Heart left ventricle (tissue), 16 donors: ENCODE measurements around the gene ZSCAN5A. TPM values are rescaled to one million over a fixed set of nuclear protein-coding genes. Genes with fewer than 3 reads are reported as not detected.

Experiments
- ATAC-seq, 4 donors: fragments of 200-7000 bp; cut with Tn5 transposase; one replicate each; pipeline ENCODE4 v1.9.1; 2020 to 2022; ENCODE audit warnings: moderate library complexity in 4 of 4, mild to moderate bottlenecking in 3 of 4, moderate number of reproducible peaks in 1 of 4
- DNase-seq, 5 donors: peaks; one replicate each; pipeline ENCODE4 v3.0.0-alpha.2; 2020
- H3K27ac ChIP-seq, 12 donors: fragments of 200-600 bp; sonication (generic) in 4 of 12; one replicate each; pipeline versions ENCODE4 v1.5.0 to v1.8.0; 2016 to 2022; ENCODE audit warnings: mild to moderate bottlenecking in 2 of 12
- H3K27me3 ChIP-seq, 9 donors: fragments of 200-600 bp; sonication (generic) in 2 of 9; one replicate each; pipeline versions ENCODE4 v1.5.1 to v1.8.0; 2016 to 2022; ENCODE audit warnings: mild to moderate bottlenecking in 3 of 9
- H3K36me3 ChIP-seq, 9 donors: fragments of 200-600 bp; sonication (generic) in 2 of 9; one replicate each; pipeline versions ENCODE4 v1.5.0 to v1.8.0; 2018 to 2022; ENCODE audit warnings: mild to moderate bottlenecking in 2 of 9
- H3K4me1 ChIP-seq, 12 donors: fragments of 200-600 bp; sonication (generic) in 4 of 12; one replicate each; pipeline versions ENCODE4 v1.5.0 to v1.8.0; 2016 to 2022; ENCODE audit warnings: mild to moderate bottlenecking in 3 of 12
- H3K4me3 ChIP-seq, 12 donors: fragments of 200-600 bp; sonication (generic) in 4 of 12; one replicate each; pipeline versions ENCODE4 v1.5.0 to v1.8.0; 2017 to 2022; ENCODE audit warnings: mild to moderate bottlenecking in 9 of 12, moderate library complexity in 4 of 12
- H3K9me3 ChIP-seq, 12 donors: fragments of 200-600 bp; sonication (generic) in 4 of 12; one replicate each; pipeline versions ENCODE4 v1.5.0 to v1.8.0; 2016 to 2022; ENCODE audit warnings: mild to moderate bottlenecking in 1 of 12
- POLR2A ChIP-seq, 2 donors: fragments of 450-650 bp; IDR thresholded peaks; one replicate each; pipeline ENCODE4 v1.6.1; 2017; ENCODE audit warnings: antibody characterized with exemption in 2 of 2, mild to moderate bottlenecking in 2 of 2, moderate library complexity in 2 of 2
- WGBS, 4 donors: extraction: QIAGEN DNeasy Blood & Tissue Kit in 2 of 4; methylation state at CpG; one replicate each; pipeline versions ENCODE4 v1.1.5 to v1.1.7; 2013 to 2018; 5-methylcytosine and 5-hydroxymethylcytosine counted together
- intact Hi-C, 10 donors: fragments of 100-400 bp; cut with DNase I; formaldehyde crosslinking; loops; one replicate each; pipeline versions ENCODE4 v1.11.1 to v1.14.2; 2022
- long read RNA-seq, 3 donors: library from polyadenylated mRNA; unstranded; transcript quantifications; one replicate each; pipeline ENCODE4 v2.0.0, GENCODE V29; 2020 to 2021
- polyA plus RNA-seq, 2 donors: library from polyadenylated mRNA; stranded (reverse); fragments of 200-250 nt; gene quantifications; one replicate each; pipeline ENCODE4 v1.2.3, GENCODE V29; 2013
- total RNA-seq, 9 donors: library from RNA; depleted of rRNA in 2 of 9; stranded (reverse); fragments of >200 nt in 2 of 9; fragmentation: NEBNext Ultra II Directional in 3 of 9; extraction: Animal tissue kit (Norgen Biotek cat#: 25700) in 3 of 9; gene quantifications; one replicate each; pipeline versions ENCODE4 v1.1.0 to v1.2.4, GENCODE V29; 2016 to 2023
- TF ChIP-seq, protein P1 (sequence below), 12 donors: fragments of 200-600 bp; sonication (generic) in 4 of 12; IDR thresholded peaks; one replicate each; pipeline versions ENCODE4 v1.5.0 to v1.8.0; 2018 to 2022; ENCODE audit warnings: antibody characterized with exemption in 12 of 12, mild to moderate bottlenecking in 5 of 12
- donor health status: ischemic (EF 13 %, LVEDD 7.1; RV severe dilation, severe dysfunction).
- donor health status: healthy with polysubstance abuse.
- donor health status: DM: no; HTN: yes; CAD: no.
- donor health status: DM: no; HTN: no; CAD: no.
- donor health status: ischemic (EF 25% LVEDD 6.9; RV normal size, moderate dysfunction).
- donor health status: ischemic (EF 25% LVEDD 5.7; RV mildly dilated, moderate dysfunction).
- donor health status: healthy.
- donor health status: DM: yes; HTN: yes; CAD: no.
- donor health status: ischemic (EF 35%, LVEDD 5.7; RV mildly dilated, moderate dysfunction).
- donor health status: nonischemic (EF 11% LVEDD 7.7; RV severe dilation, severe dysfunction).
- donor health status: DM: yes; HTN: yes; CAD: no.
- donor health status: PGD.
- donor health status: ischemic (EF 29% LVEDD 5.4; RV normal size, mild dysfunction).
- donor health status: nonischemic (EF 23%, LVEDD 6.1; RV moderate dilation, normal function).

Gene ZSCAN5A, protein sequence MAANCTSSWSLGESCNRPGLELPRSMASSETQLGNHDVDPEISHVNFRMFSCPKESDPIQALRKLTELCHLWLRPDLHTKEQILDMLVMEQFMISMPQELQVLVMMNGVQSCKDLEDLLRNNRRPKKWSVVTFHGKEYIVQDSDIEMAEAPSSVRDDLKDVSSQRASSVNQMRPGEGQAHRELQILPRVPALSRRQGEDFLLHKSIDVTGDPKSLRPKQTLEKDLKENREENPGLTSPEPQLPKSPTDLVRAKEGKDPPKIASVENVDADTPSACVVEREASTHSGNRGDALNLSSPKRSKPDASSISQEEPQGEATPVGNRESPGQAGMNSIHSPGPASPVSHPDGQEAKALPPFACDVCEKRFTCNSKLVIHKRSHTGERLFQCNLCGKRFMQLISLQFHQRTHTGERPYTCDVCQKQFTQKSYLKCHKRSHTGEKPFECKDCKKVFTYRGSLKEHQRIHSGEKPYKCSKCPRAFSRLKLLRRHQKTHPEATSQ
- 10 to 100 TPM in 7 of 9 donors, 1 to 10 TPM in 2; 3.3 to 26.6 (median 18.1) TPM for total RNA-seq
- 10 to 100 TPM; 15.5 to 17.6 TPM for polyA plus RNA-seq
- long read RNA-seq, donor 1, partial matches to known transcripts, result 0 of 13 reads
- long read RNA-seq, donor 1, other reads (novel, unspliced or antisense), result 9 of 13 reads
- long read RNA-seq, donor 2, partial matches to known transcripts, result 0 of 37 reads
- long read RNA-seq, donor 2, other reads (novel, unspliced or antisense), result 36 of 37 reads
- long read RNA-seq, donor 3, partial matches to known transcripts, result 0 of 11 reads
- long read RNA-seq, donor 3, other reads (novel, unspliced or antisense), result 9 of 11 reads

DNA sequence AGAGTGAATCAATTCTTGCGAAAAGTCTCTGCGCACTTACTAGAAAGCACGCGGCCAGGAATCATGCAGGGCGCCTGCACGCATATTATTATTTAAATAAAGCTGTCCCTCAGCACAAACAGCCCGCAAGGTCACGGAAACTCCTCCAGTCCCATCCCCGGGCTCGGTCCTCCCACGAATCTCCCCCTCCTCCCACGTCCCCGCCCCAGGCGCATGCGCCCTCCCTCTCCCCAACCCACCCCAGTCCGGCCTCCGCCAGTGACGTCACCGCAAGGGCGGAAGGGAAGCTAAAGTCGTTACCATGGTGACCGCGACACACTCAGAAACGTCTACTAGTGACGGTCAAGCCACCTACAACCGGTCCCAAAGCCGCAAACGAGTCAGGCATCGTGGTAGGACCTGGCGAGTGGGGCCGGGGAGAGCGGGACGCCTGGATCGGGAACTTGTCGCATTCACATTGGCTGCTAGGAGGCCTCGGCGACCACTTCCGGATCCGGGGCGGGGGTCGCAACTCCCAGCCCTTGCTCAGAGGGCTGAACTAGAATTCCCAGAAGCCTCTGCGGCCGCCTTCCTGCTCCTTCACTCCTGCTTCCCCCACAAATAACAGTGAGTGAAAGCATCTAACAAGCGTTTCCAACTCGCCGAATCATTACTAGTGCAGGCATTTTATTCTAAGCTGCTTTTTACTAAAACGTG lies at the start of gene ZSCAN5A:
ZSCAN5A (minus strand) TSS at position 459 of the 696 bp plus-strand sequence. CDS start 89,793 bp downstream, outside the sequence.
- 0 to 1% (median 0%) methylated on average over 33 to 47 of the region's 47 CpGs for WGBS, 4 donors
- Histone ChIP-seq H3K36me3 (peaks cover 0 to 27% (median 8%) of the 10 kb centered on the region in 9 donors), H3K27ac (peak within 1 kb of the TSS; percentile 88 to 99 (median 96)), H3K4me1 (peaks cover 0 to 45% (median 18%) of the 10 kb centered on the region in 12 donors), H3K4me3 (peak within 1 kb of the TSS; percentile 50 to 88 (median 70)), H3K9me3 (no peaks in the 10 kb centered on the region), H3K27me3 (no peaks in the 10 kb centered on the region)
- ATAC-seq (peak; percentile 94 to 95 (median 94)), DNase-seq (peak; percentile 97 to 99 (median 98))
- TF ChIP-seq, protein P1, sequence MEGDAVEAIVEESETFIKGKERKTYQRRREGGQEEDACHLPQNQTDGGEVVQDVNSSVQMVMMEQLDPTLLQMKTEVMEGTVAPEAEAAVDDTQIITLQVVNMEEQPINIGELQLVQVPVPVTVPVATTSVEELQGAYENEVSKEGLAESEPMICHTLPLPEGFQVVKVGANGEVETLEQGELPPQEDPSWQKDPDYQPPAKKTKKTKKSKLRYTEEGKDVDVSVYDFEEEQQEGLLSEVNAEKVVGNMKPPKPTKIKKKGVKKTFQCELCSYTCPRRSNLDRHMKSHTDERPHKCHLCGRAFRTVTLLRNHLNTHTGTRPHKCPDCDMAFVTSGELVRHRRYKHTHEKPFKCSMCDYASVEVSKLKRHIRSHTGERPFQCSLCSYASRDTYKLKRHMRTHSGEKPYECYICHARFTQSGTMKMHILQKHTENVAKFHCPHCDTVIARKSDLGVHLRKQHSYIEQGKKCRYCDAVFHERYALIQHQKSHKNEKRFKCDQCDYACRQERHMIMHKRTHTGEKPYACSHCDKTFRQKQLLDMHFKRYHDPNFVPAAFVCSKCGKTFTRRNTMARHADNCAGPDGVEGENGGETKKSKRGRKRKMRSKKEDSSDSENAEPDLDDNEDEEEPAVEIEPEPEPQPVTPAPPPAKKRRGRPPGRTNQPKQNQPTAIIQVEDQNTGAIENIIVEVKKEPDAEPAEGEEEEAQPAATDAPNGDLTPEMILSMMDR (IDR thresholded peaks at IDR 0.05), result peak in 1 of 12 donors; percentile 9
- no peak for TF ChIP-seq POLR2A (IDR thresholded peaks at IDR 0.05)
- intact Hi-C loops, result loop anchor here in 3 of 10 donors (1.0 to 5.0 kb wide), 4 partner anchors 53 to 193 kb away; partner anchors contain the start of genes ZNF582 (in 1 of the 3) and ZNF787 (in 1 of the 3)

DNA sequence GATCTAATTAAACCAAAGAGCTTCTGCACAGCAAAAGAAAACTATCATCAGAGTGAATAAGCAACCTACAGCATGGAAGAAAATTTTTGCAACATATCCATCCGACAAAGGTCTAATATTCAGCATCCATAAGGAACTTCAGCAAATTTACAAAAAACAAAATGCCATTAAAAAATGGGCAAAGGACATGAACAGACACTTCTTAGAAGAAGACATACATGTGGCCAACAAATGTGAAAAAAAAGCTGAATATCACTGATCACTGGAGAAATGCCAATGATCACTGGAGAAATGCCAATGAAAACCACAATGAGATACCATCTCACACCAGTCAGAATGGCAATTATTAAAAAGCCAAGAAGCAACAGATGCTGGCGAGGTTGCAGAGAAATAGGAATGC lies 46.2 kb upstream of the ZSCAN5A start:
- peaks cover 0 to 66% (median 27%) of the 10 kb centered on the region in 12 donors for H3K9me3 ChIP-seq

GRCh38 chr19:56356944-56357343 lies 42.3 kb upstream of the ZSCAN5A start:
- Histone ChIP-seq H3K4me1 (no peaks in the 10 kb centered on the region), H3K36me3 (peaks cover 0 to 17% (median 0%) of the 10 kb centered on the region in 9 donors), H3K9me3 (peaks cover 0 to 35% (median 12%) of the 10 kb centered on the region in 12 donors), H3K4me3 (no peak overlapping the region), H3K27ac (no peak overlapping the region), H3K27me3 (no peaks in the 10 kb centered on the region)
- intact Hi-C loops, result loop anchor here in 2 of 10 donors (10.0 kb wide), 2 partner anchors 182 to 282 kb away; partner anchors contain the start of gene GALP (in 1 of the 2)
- WGBS, 4 donors, result 69 to 78% (median 72%) methylated on average over 2 of the region's 2 CpGs
- DNase-seq, result no peak
- TF ChIP-seq, protein P1 (IDR thresholded peaks at IDR 0.05), result no peak
- no peak for TF ChIP-seq POLR2A (IDR thresholded peaks at IDR 0.05)
- no peak for ATAC-seq

More for the DNA sequence above, 46.2 kb upstream of the ZSCAN5A start:
- intact Hi-C loops, result no loop called here
- Histone ChIP-seq H3K27me3 (no peaks in the 10 kb centered on the region), H3K36me3 (peaks cover 0 to 17% (median 0%) of the 10 kb centered on the region in 9 donors), H3K4me1 (no peaks in the 10 kb centered on the region), H3K27ac (no peak overlapping the region), H3K4me3 (no peak overlapping the region)
- WGBS, 4 donors, result 94 to 96% (median 96%) methylated on average over 2 of the region's 2 CpGs
- DNase-seq (no peak), ATAC-seq (no peak)
- TF ChIP-seq POLR2A (IDR thresholded peaks at IDR 0.05), result no peak
- TF ChIP-seq, protein P1 (IDR thresholded peaks at IDR 0.05), result no peak
